ENCODE results near the gene RAB40AL.
A peak's percentile ranks its signal among the peaks of the same experiment; 100 is the strongest.
"Not testable (repeated sequence)": the region's sequence is repeated elsewhere in the genome, so short reads cannot be mapped to it uniquely, and the experiment has no call there.

Gene RAB40AL, protein sequence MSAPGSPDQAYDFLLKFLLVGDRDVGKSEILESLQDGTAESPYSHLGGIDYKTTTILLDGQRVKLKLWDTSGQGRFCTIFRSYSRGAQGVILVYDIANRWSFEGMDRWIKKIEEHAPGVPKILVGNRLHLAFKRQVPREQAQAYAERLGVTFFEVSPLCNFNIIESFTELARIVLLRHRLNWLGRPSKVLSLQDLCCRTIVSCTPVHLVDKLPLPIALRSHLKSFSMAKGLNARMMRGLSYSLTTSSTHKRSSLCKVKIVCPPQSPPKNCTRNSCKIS

DNA sequence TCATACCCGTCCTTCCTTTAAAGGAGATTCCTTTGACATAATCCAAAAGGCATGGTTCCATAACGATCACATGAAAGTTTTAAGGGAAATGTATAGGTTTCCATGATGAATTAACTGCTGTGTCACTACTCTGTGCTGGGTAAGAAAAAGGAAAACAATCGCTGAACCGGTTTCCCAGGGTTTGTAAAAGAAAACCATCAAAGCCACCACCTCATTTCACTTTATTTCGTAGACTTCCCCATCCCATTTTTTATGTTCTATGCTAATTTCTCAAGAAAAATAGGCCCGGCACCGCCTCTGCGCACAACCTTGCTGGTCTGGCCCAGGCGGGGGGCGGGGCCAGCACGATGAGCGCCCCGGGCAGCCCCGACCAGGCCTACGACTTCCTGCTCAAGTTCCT, at the start of gene RAB40AL:
Gene RAB40AL (plus strand): TSS at position 301 of the 400 bp plus-strand sequence. CDS start 47 bp downstream, at position 348.
- DNase-seq (ENCODE audit: low read depth), result not testable (repeated sequence)

GRCh38 chrX:102887687-102888086, 49.4 kb upstream of the RAB40AL start:
- no peak for DNase-seq (ENCODE audit: low read depth)

GRCh38 chrX:102892103-102892502, 45.0 kb upstream of the RAB40AL start:
- no peak for DNase-seq (ENCODE audit: low read depth)

- peak; percentile 73 for DNase-seq (ENCODE audit: low read depth)
Measured at GRCh38 chrX:102899940-102900916, 36.8 kb upstream of the RAB40AL start.

DNA sequence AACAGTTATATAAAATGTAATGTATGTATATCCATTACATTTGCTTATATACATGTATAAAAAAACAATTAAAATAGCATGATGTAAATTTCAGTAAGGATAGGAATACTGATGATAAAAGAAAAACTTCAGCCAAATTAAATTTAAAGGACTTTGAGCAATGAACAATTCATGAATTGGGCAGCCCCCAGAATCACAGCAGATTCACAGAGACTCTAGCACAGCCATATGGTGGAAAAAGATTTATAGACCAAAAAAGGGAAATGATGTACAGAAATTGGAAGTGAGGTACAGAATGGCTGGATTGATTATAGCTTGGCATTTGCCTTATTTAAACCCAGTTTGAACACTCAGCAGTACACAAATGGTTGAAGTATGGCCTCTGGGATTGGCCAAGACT, 34.7 kb upstream of the RAB40AL start:
- no peak for DNase-seq (ENCODE audit: low read depth)

GRCh38 chrX:102930990-102931756, 5.9 kb upstream of the RAB40AL start:
- peak; percentile 66 for DNase-seq (ENCODE audit: low read depth)

DNA sequence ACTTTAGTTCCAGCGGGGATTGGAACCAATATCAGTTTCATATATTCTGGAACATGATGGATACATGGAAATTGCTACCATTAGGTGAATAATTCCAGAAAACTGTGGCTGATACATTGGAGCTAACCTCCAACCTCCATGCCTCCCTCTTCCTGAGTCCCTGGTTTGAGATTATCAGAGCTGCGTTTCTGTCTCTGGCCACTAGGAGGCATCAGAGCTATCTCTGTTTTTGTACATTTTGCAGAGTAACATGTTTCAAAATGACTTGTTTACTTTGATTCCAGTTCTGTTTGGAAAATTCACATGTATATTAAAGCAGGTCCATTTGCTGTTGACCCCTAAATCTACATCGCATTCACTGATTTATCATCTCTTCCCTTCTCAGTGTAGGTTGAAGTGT, 2.4 kb upstream of the RAB40AL start:
- peak; percentile 47 for DNase-seq (ENCODE audit: low read depth)

GRCh38 chrX:102950908-102951866, 14.1 kb downstream of the RAB40AL start:
- peak; percentile 63 for DNase-seq (ENCODE audit: low read depth)

- DNase-seq (ENCODE audit: low read depth), result peak; percentile 49
Measured at GRCh38 chrX:102957751-102958150, 20.7 kb downstream of the RAB40AL start.

DNA sequence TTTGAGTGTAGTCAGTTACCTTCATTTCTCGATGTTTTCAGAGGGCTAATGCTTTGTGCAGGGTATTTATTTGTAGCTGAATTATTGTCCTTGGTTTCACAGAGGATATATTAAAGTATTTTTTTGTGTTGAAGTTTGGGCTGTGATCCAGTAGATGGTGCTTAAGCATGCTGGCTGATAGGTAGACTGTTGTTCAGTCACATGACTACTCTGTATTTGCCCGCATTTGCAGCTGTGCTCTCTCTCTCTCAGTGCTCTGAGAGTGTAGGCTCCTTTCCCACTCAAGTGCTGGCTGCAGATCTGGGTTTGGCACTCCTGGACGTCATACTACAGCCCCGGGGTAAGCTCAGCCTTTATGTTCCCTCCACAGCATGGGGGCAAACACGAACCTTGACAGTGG, 21.7 kb downstream of the RAB40AL start:
- peak; percentile 42 for DNase-seq (ENCODE audit: low read depth)

- DNase-seq (ENCODE audit: low read depth), result peak; percentile 93
Measured at GRCh38 chrX:102959471-102959870, 22.4 kb downstream of the RAB40AL start.

DNA sequence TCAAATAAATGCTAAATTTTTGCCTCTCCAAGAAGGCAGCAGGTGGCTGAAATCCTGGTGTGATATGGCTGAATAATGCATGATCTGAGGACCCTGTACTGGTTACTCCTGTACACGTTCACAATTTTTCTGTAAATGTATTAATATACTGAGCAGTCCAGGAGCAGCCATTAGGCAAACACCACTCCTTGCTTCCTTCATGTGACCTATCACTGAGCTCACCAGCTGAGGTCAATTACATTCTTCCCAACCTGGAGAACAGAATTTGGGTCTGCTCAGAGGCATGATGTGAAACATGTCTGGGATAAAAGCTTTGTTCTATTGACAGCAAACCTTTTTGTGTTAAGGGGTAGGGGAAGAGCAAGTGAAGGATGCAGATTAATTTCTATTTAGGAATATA, 26.9 kb downstream of the RAB40AL start:
- DNase-seq (ENCODE audit: low read depth), result no peak

DNA sequence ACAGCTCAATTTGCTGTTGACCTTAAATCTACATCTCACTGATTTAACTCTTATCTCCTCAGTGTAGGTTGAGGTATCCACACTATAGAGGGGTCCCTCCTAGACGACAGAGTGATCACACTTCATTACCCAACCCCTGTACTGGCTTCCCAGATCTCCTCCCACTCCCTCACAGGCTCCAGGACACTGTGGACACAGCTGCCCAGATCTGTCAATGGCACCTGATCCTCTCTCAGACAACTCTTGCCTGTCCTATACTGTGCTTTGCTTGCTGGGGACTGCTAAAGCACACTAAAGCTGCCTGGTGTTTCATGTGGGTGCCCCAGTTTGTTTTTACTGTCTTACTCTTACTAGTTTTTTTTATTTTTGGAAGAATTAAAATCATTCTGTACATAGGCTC, 27.9 kb downstream of the RAB40AL start:
- no peak for DNase-seq (ENCODE audit: low read depth)

- peak; percentile 79 for DNase-seq (ENCODE audit: low read depth)
Measured at GRCh38 chrX:102966701-102967100, 29.6 kb downstream of the RAB40AL start.

DNA sequence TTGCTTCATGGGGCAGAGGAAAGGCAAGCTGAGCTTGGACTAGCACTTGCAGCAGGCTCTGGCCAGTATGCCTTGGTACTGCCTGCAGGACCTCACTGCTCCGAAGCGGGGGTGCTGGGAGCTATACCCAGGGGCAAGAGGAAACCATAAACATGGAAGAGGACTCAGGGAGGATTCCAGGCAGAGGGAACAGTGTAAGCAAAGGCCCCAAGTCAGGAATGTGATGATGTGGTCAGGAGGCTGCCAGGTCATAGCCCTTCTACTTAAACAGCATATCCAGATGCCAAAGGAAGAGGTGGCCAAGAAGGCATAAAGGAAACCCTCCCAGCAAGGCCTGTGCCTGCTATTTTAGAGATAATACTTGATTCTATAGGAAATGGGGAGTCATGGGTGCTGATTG, 31.1 kb downstream of the RAB40AL start:
- peak; percentile 49 for DNase-seq (ENCODE audit: low read depth)

- not testable (repeated sequence) for DNase-seq (ENCODE audit: low read depth)
Measured at GRCh38 chrX:102971536-102971935, 34.5 kb downstream of the RAB40AL start.

- DNase-seq (ENCODE audit: low read depth), result peak; percentile 48
Measured at GRCh38 chrX:102975016-102975415, 37.9 kb downstream of the RAB40AL start.

- DNase-seq (ENCODE audit: low read depth), result peak; percentile 32
Measured at GRCh38 chrX:102976286-102976685, 39.2 kb downstream of the RAB40AL start.

GRCh38 chrX:102976793-102977495, 39.9 kb downstream of the RAB40AL start:
- DNase-seq (ENCODE audit: low read depth), result peak; percentile 65

GRCh38 chrX:102978594-102978993, 41.5 kb downstream of the RAB40AL start:
- no peak for DNase-seq (ENCODE audit: low read depth)
